PC-9 (cell line): ENCODE measurements around the gene C2CD4B. TPM values are rescaled to one million over a fixed set of nuclear protein-coding genes. Genes with fewer than 3 reads are reported as not detected.

Source experiments
- Bru-seq: library from RNA; stranded (reverse); fragments of 400-500 nt; gene quantifications from one replicate; lab custom pipeline; 2021; lab: Mats Ljungman, UMichigan
- BruChase-seq, 2 experiments: library from RNA; stranded (reverse); fragments of 400-500 nt; gene quantifications; one replicate each; lab custom pipeline; 2021; lab: Mats Ljungman, UMichigan
- BruUV-seq: library from RNA; stranded (reverse); fragments of 400-500 nt; replicated peaks from 2 replicates; lab custom pipeline; 2021; lab: Mats Ljungman, UMichigan
- CTCF ChIA-PET: fragments of 300-600 bp; sonication (Branson Sonifier 250); formaldehyde crosslinking; loops from one replicate; lab custom pipeline; 2022; ENCODE audit warnings: antibody characterized with exemption; lab: Charles Lee
- POLR2A ChIA-PET: fragments of 300-600 bp; sonication (Branson Sonifier 250); formaldehyde crosslinking; loops from one replicate; lab custom pipeline; 2022; ENCODE audit warnings: antibody characterized with exemption; ENCODE audit not compliant: unreplicated experiment; lab: Charles Lee
- DNase-seq, 2 experiments: peaks; one replicate each; pipeline versions ENCODE4 v3.0.0 to v3.0.0-alpha.2; 2015 to 2022; ENCODE audit warnings: mixed read lengths in 1 of 2
- H2AFZ ChIP-seq: fragments of 200-600 bp; sonication (generic); 2 replicates; pipeline ENCODE4 v1.8.1; 2017; ENCODE audit warnings: antibody characterized with exemption
- H3F3A ChIP-seq: fragments of 200-600 bp; sonication (generic); 2 replicates; pipeline ENCODE4 v1.8.1; 2017; ENCODE audit warnings: antibody characterized with exemption, mild to moderate bottlenecking, low read depth; ENCODE audit not compliant: insufficient read depth
- H3K27ac ChIP-seq: fragments of 200-600 bp; sonication (generic); 2 replicates; pipeline ENCODE4 v1.6.1; 2016; ENCODE audit warnings: mixed run types
- H3K27me3 ChIP-seq: fragments of 200-600 bp; sonication (generic); 2 replicates; pipeline ENCODE4 v1.6.1; 2016; ENCODE audit warnings: low read depth, mixed run types; ENCODE audit not compliant: insufficient read depth
- H3K36me3 ChIP-seq: fragments of 200-600 bp; sonication (generic); 2 replicates; pipeline ENCODE4 v1.6.1; 2016; ENCODE audit warnings: low read depth, mixed run types
- H3K4me1 ChIP-seq: fragments of 200-600 bp; sonication (generic); replicated peaks from 2 replicates; pipeline ENCODE4 v1.6.1; 2016; ENCODE audit warnings: mixed run types; ENCODE audit not compliant: insufficient read depth
- H3K4me2 ChIP-seq: fragments of 200-600 bp; sonication (generic); 2 replicates; pipeline ENCODE4 v1.6.1; 2017; ENCODE audit warnings: mixed run types
- H3K4me3 ChIP-seq: fragments of 200-600 bp; sonication (generic); 2 replicates; pipeline ENCODE4 v1.6.1; 2016; ENCODE audit warnings: mixed run types
- H3K79me2 ChIP-seq: fragments of 200-600 bp; sonication (generic); 2 replicates; pipeline ENCODE4 v1.6.1; 2017; ENCODE audit warnings: low read depth, mixed run types
- H3K9me2 ChIP-seq: fragments of 200-600 bp; sonication (generic); 2 replicates; pipeline ENCODE4 v1.8.1; 2017; ENCODE audit warnings: mild to moderate bottlenecking; ENCODE audit not compliant: insufficient read depth
- H3K9me3 ChIP-seq: fragments of 200-600 bp; sonication (generic); 2 replicates; pipeline ENCODE4 v1.8.1; 2016; ENCODE audit warnings: low read depth; ENCODE audit not compliant: insufficient read depth
- H4K20me1 ChIP-seq: fragments of 200-600 bp; sonication (generic); 2 replicates; pipeline ENCODE4 v1.8.1; 2017; ENCODE audit not compliant: insufficient read depth
- CTCF ChIP-seq: fragments of 200-600 bp; sonication (generic); conservative IDR thresholded peaks from 2 replicates; pipeline ENCODE4 v1.6.1; 2017; ENCODE audit warnings: mixed run types, antibody characterized with exemption, mild to moderate bottlenecking, moderate library complexity
- EZH2 ChIP-seq: fragments of 200-600 bp; sonication (generic); IDR thresholded peaks from 2 replicates; pipeline ENCODE4 v1.8.0; 2017; ENCODE audit warnings: antibody characterized with exemption, low read depth
- intact Hi-C: fragments of 100-400 bp; cut with micrococcal nuclease; formaldehyde crosslinking; loops from one replicate; pipeline ENCODE4 v1.10.0; 2022; ENCODE audit not compliant: unreplicated experiment
- long read RNA-seq: library from polyadenylated mRNA; stranded (forward); transcript quantifications from one replicate; pipeline ENCODE4 v2.0.0, GENCODE V29; 2022
- total RNA-seq: library from RNA; stranded (reverse); gene quantifications from 2 replicates; pipeline ENCODE4 v1.2.3, GENCODE V29; 2021

Gene C2CD4B
- total RNA-seq (not detected in 2 replicates), Bru-seq, nascent RNA (not detected), BruChase-seq, experiment 1, labeled RNA remaining after a 2-hour chase (not detected), BruChase-seq, experiment 2, labeled RNA remaining after a 6-hour chase (not detected)
- long read RNA-seq, result 0 reads

- H3K27ac ChIP-seq, result no peak within 1 kb of the TSS
- no peaks in the 10 kb centered on the region for H3K79me2 ChIP-seq
- no peak for TF ChIP-seq EZH2
- no peak within 1 kb of the TSS for H3K4me3 ChIP-seq
- CTCF ChIA-PET, result no interaction called here
- POLR2A ChIA-PET, result no interaction called here
- no peak within 1 kb of the TSS for H3K4me2 ChIP-seq
- H3K27me3 ChIP-seq, result no peaks in the 10 kb centered on the region
- no peaks in the 10 kb centered on the region for H3F3A ChIP-seq
- no peaks in the 10 kb centered on the region for H3K4me1 ChIP-seq
- DNase-seq, result peak in 1 of 2 experiments; percentile 14
- no peak within 1 kb of the TSS for H2AFZ ChIP-seq
- intact Hi-C loops, result no loop called here
- H3K9me2 ChIP-seq, result no peaks in the 10 kb centered on the region
- no peaks in the 10 kb centered on the region for H3K9me3 ChIP-seq
- BruUV-seq, result no TSS peak
- H4K20me1 ChIP-seq, result no peaks in the 10 kb centered on the region
- no peaks in the 10 kb centered on the region for H3K36me3 ChIP-seq
Measured at GRCh38 chr15:62165104-62165792, at the start of gene C2CD4B. Gene C2CD4B (minus strand): TSS chr15:62165285. CDS start chr15:62164984, 301 bp downstream.

- BruUV-seq, result no TSS peak
Measured at GRCh38 chr15:62212741-62213140, 47.7 kb upstream of the C2CD4B start.

GRCh38 chr15:62211348-62211747 is 46.3 kb upstream of the C2CD4B start:
- Histone ChIP-seq H3K27me3 (peaks cover 22% of the 10 kb centered on the region), H3K9me3 (no peaks in the 10 kb centered on the region), H2AFZ (no peak overlapping the region), H3K79me2 (no peaks in the 10 kb centered on the region), H4K20me1 (no peaks in the 10 kb centered on the region), H3K4me3 (no peak overlapping the region), H3K27ac (no peak overlapping the region), H3F3A (no peaks in the 10 kb centered on the region), H3K36me3 (no peaks in the 10 kb centered on the region), H3K9me2 (no peaks in the 10 kb centered on the region), H3K4me1 (no peaks in the 10 kb centered on the region), H3K4me2 (no peak overlapping the region)
- CTCF ChIA-PET, result no interaction called here
- no peak for DNase-seq
- POLR2A ChIA-PET, result no interaction called here
- TF ChIP-seq EZH2 (no peak), CTCF (no peak)
- intact Hi-C loops, result no loop called here
- BruUV-seq, result no TSS peak

More at GRCh38 chr15:62212741-62213140, 47.7 kb upstream of the C2CD4B start:
- H3K4me1 ChIP-seq, result no peaks in the 10 kb centered on the region
- H3K9me3 ChIP-seq, result peaks cover 5% of the 10 kb centered on the region; the same call in 1 of the 2 replicates
- intact Hi-C loops, result no loop called here
- no peaks in the 10 kb centered on the region for H3K79me2 ChIP-seq
- H3K4me3 ChIP-seq, result no peak overlapping the region
- H3K9me2 ChIP-seq, result no peaks in the 10 kb centered on the region
- POLR2A ChIA-PET, result no interaction called here
- H4K20me1 ChIP-seq, result no peaks in the 10 kb centered on the region
- CTCF ChIA-PET, result no interaction called here
- no peak overlapping the region for H2AFZ ChIP-seq
- TF ChIP-seq EZH2 (no peak), CTCF (no peak)
- peaks cover 22% of the 10 kb centered on the region for H3K27me3 ChIP-seq
- no peak for DNase-seq
- H3F3A ChIP-seq, result no peaks in the 10 kb centered on the region
- H3K36me3 ChIP-seq, result no peaks in the 10 kb centered on the region
- H3K4me2 ChIP-seq, result no peak overlapping the region
- no peak overlapping the region for H3K27ac ChIP-seq
